NB4 (cell line): ENCODE measurements around the gene CLHC1.

Experiments
- CTCF ChIP-seq: IDR thresholded peaks from one replicate; pipeline ENCODE4 v1.5.1; 2012; ENCODE audit warnings: low read depth, low read length
- POLR2A ChIP-seq: IDR thresholded peaks from 2 replicates; pipeline ENCODE4 v1.6.1; 2011; ENCODE audit warnings: mild to moderate bottlenecking; ENCODE audit not compliant: insufficient read length; ENCODE audit errors: extremely low read depth

DNA sequence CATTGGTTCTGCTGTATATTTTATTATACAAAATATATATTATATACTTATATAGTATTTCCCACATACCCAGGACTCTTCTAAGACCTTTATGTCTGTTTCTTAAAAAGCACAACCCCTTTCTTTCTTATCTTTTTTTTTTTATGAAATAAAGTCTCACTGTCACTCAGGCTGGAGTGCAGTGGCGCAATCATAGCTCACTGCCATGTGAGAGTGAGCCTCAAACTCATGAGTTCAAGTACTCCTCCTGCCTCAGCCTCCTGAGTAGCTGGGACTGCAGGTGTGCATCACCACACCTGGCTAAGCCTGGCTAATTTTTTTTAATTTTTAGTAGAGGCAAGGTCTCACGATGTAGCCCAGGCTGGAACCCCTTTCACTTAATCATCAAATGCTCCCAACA, 72.3 kb downstream of the CLHC1 start:
- no peak for TF ChIP-seq CTCF
- TF ChIP-seq POLR2A, result no peak
